Muscle of back (tissue), 11 donors: ENCODE measurements around the gene COL6A3. TPM values are rescaled to one million over a fixed set of nuclear protein-coding genes. Genes with fewer than 3 reads are reported as not detected.
"Not testable (repeated sequence)": the region's sequence is repeated elsewhere in the genome, so short reads cannot be mapped to it uniquely, and the experiment has no call there.

ENCODE experiments used
- DNase-seq, 3 donors: peaks; one replicate each; pipeline versions ENCODE4 v3.0.0 to v3.0.0-alpha.2; 2013
- polyA plus RNA-seq, 10 donors: library from polyadenylated mRNA; unstranded; fragments of 120-200 nt; gene quantifications; one replicate each; pipeline ENCODE4 v1.2.1, GENCODE V29; 2013; ENCODE audit not compliant: insufficient read length in 10 of 10

COL6A3 gene
- polyA plus RNA-seq, 10 donors, result 229 to 489 (median 278) TPM

DNA sequence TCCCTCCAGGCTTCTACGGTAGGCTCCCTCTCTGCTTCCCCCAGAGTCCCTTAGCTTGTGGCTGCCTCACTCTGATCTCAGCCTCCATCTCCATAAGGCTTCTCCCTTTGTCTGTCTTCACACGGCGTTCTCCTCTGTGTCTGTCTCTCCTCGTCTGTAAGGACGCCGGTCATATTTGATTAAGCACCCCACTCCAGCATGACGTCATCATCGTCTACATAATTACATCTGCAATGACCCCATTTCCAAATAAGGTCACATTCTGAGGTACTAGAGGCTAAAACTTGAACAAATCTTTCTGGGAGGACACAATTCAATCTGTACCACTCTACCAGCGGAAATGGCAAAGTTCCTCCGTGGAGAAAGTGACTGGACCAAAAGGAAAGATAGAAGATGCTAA, 8.3 kb upstream of the COL6A3 start:
- no peak for DNase-seq

GRCh38 chr2:237421542-237422116, 7.7 kb upstream of the COL6A3 start:
- peak; percentile 81 to 93 (median 89) for DNase-seq

DNA sequence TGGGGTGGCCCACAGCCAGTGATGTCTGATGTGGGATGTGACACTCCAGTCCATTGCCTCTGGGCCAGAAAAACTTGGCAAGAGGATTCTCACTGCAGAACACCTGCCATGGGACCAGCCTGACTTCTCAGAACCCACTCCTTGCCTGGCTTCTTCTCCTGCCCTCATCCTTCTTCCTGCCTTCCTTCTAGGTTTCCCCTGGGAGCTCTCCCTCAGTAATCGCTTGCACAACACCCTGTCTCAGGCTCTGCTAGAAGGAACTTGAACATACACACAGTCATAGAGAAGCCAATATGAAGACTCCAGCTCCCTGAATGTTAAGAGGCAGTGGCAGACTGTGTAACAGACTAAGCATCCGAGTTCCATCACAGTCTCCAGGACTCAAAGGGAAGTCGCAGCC, 4.3 kb upstream of the COL6A3 start:
- DNase-seq, result no peak

GRCh38 chr2:237412988-237413776, 782 bp downstream of the COL6A3 start:
- DNase-seq, result peak in 1 of 3 donors; percentile 78

GRCh38 chr2:237412646-237412987, 1.3 kb downstream of the COL6A3 start:
- DNase-seq, result no peak

DNA sequence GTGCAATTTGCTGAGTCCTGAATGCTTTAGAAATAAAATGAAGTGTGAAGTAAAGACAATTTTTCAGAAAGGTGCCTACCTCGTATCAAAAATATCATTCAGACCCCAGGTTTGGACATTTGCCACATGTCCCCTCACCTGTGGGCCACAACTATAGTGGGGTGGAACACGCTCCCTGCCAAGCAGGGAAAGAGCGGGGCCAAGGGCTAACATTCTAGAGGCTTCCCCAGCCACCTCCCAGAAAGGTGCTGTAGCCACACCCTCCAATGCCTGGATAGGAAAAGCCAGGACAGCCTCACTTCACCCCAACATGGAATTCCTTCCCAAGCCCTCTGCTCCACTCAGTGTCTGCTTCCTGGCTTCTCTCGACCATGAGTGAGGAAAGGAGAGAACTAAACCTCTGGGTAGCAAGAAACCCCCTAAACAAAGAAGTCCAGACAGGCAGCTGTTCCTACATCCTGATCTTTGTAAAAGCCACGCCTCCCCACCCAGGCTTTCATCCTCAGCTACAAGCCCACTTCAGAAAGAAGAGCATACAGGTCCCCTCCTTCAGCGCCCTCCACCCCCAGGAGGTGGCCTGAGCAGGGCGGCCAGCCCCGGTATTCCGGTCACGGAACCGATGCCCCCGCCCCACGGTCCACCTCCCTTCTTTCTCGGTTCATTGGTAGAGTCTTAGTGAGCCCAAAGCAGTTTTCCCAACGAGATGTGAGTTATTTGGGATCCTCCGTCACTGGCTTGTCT, 2.1 kb downstream of the COL6A3 start:
- peak in 1 of 3 donors; percentile 81 for DNase-seq

GRCh38 chr2:237411092-237411601, 2.8 kb downstream of the COL6A3 start:
- peak in 1 of 3 donors; percentile 62 for DNase-seq

- DNase-seq, result not testable (repeated sequence)
Observed at GRCh38 chr2:237409263-237409662, 4.7 kb downstream of the COL6A3 start.

GRCh38 chr2:237408335-237409000, 5.5 kb downstream of the COL6A3 start:
- peak in 2 of 3 donors; percentile 79 to 91 for DNase-seq

GRCh38 chr2:237407700-237408099, 6.3 kb downstream of the COL6A3 start:
- DNase-seq, result peak in 1 of 3 donors; percentile 67

DNA sequence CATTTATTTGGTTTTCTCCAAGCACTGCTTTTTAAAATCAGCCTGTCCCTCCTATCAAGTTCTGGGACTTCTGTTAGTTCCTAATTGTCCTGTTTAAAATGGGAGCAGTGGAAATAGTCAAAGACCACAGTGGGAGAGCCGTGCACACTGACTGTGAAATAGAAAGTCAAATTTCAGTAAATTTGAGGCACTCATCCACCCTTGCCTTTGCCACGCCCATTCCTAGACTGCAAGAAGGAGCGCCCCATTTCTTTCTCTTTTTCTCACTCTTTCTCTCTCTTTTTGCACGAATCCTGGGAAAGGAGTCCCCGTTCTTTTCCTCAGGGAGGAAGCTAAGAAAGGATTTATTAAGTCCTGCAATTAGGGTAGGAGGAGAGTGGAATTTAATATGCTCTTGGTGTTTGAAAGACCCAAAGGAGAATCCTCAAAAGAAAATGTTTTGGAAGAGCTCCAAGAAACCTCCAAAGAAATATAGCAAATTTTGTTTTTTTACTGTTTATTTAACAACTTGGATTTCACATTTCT, 7.5 kb downstream of the COL6A3 start:
- DNase-seq, result peak in 1 of 3 donors; percentile 61

- DNase-seq, result no peak
Observed at GRCh38 chr2:237405605-237406004, 8.4 kb downstream of the COL6A3 start.

DNA sequence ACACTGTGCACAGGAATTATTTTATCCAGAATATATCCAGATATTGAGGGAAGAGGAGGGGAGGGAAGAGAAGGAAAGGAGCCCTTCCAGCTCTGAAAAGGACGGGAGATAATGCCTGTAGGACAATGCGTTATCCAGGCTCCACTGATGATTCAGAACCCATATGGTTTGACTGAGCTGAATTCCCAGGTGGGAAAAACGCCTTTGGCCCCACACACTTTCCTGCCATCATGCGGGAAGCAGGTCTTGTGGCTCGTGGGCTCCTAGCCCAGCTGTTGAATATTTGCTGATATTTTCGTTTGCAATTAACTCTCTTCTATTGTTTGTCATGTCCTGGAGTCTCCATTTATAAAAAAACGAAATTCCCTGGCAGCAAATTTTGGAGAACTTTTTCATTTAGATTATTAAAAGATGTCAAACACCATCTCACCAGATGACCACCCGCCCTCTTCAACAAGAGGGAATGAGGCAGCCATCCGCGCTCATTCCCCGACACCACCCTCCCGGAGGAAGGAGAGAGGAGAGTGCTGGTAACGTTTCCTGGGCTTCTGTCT, 8.9 kb downstream of the COL6A3 start:
- no peak for DNase-seq

DNA sequence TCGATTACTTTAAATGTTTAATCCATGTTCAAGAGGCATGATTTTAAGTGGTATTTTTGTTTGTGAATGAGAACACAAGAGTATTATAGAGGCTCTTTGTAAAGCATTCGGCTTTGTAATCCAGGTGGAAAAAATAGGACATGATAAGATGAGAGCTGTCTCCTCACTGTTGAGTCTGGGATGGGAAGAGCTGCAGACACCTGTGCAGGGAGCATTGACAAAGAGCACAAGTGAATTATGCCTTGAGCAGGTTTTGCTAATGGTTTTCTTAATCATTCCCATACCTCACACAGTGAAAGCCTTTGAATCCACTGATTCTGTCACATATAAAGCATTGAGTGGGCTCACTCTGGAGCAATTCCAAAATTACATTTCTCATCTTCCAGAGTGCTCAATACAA, 9.6 kb downstream of the COL6A3 start:
- DNase-seq, result no peak

GRCh38 chr2:237403024-237403882, 10.7 kb downstream of the COL6A3 start:
- DNase-seq, result no peak

- DNase-seq, result no peak
Observed at GRCh38 chr2:237400199-237400598, 13.8 kb downstream of the COL6A3 start.

- no peak for DNase-seq
Observed at GRCh38 chr2:237397072-237397471, 16.9 kb downstream of the COL6A3 start.

- DNase-seq, result no peak
Observed at GRCh38 chr2:237393523-237393922, 20.4 kb downstream of the COL6A3 start.

DNA sequence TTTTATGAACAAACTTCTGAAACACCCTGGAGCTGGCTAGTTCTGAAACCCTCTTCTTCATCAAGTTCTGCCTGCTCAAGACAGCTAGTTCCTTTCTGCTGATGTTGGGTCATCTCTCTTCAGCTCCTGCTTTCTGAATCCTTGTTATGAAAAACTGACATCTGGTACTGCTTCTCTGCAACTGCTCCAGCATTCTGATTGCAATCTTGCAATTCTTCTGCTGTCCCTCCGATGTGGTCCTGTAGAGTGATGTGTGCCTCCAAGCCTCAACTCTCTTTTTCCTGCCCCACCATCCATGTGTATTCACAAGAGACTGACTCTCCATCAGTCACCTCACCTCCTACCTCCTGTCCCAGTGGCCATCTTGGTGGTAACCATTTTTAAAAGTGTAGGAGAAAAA, 21.8 kb downstream of the COL6A3 start:
- DNase-seq, result no peak

GRCh38 chr2:237391140-237391539, 22.8 kb downstream of the COL6A3 start:
- DNase-seq, result no peak
